GM18868 (cell line): ENCODE measurements around the gene NPR1.
"Not testable (repeated sequence)": the region's sequence is repeated elsewhere in the genome, so short reads cannot be mapped to it uniquely, and the experiment has no call there.

Experiments used
- ATAC-seq: cut with Tn5 transposase; IDR thresholded peaks from one replicate; pipeline ENCODE4 v1.9.1; 2021; ENCODE audit warnings: mild to moderate bottlenecking, moderate library complexity; ENCODE audit not compliant: unreplicated experiment

Gene NPR1

GRCh38 chr1:153649137-153649862, 29.2 kb upstream of the NPR1 start:
- ATAC-seq: no peak

DNA sequence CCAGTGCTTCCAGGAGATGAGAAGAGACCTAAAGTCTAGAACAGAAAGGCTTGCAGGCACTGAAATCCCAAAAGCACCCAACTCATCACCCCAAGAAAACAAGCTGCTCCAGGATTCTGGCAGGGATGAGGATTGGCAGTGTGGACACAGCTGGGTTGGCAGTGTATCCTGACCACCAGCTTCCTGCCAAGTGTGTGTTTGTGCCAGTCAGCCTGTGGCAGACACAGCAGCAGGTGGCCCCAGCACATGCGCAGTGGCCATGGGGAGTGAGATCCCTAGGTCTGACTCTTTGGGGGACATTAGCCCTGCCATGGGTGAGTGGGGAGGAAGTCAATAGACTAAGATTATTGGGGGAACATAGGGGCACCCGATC, 28.6 kb upstream of the NPR1 start:
- no peak for ATAC-seq

DNA sequence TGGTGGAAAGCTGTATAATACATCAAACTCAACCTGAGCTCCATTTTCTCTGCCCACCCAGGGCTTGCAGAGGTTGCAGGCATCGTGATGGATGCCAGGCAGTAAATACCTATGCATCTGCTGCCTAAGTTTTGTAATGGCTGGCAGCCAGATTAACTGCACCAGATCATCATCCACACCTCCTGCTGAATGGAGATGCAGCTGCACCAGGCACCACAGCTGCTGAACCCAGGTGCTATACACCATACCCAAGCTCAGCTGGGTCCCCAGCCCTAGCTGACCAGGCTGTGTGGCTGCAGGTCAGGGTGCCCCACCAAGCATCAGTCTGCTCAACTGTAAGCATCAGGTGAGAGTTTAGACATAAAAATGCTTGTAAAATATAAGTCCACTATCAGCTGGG, 26.7 kb upstream of the NPR1 start:
- no peak for ATAC-seq

DNA sequence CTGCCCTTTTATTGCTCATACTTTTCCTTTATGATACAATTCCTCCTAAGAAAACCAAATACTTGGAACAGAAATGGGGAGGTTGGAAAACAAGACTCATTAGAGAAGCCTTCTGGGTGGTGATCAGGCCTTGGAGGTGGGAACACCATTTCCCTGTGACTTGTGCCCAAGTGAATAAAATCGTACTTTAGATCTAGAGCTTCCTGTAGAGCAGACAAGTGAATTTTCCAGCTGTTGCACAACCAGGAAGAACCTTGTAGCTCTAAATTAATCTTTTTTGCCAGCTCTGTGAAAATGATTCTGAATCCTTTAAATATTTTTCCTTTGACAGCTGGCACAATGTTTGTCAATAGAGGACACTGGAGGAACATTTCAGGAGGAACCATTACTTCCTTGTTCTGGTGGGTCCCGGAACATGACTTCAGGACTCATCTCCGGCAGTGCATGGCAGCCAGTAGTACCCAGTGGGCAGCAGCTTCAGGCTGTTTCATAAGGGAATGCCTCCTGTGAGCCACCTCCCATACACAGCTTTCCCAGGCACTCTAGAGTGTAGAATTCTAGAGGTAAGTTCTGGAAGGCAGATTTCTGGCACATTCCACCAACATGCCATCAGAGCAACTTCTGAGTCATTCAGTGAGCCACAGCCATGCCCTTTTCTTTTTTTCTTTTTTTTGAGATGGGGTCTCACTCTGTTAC, 25.5 kb upstream of the NPR1 start:
- no peak for ATAC-seq

DNA sequence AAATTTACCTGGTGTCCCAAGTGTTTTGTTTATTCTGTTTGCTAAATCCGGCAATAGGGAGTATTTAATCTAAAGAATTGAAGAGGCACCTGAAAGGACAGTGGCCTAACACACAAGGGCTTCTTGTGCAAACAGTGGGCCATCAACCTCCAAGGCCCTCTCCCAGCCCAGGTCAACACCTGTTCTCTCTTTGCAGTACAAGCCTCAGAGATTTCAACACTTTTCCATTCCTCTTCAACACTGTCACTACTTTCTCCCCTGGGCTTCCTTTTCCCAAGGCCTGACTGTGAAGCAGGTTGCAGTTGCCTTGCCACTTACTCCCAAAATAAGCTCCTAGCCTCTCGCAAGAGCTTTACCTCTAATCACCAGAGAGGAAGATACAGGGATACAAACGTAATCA, 23.2 kb upstream of the NPR1 start:
- ATAC-seq: no peak

GRCh38 chr1:153658400-153659174, 19.9 kb upstream of the NPR1 start, which contains the start of gene SNAPIN:
Gene SNAPIN, plus strand, starts transcription at chr1:153658703. Its CDS starts 41 bp downstream, at chr1:153658744.
- ATAC-seq: peak; percentile 94

DNA sequence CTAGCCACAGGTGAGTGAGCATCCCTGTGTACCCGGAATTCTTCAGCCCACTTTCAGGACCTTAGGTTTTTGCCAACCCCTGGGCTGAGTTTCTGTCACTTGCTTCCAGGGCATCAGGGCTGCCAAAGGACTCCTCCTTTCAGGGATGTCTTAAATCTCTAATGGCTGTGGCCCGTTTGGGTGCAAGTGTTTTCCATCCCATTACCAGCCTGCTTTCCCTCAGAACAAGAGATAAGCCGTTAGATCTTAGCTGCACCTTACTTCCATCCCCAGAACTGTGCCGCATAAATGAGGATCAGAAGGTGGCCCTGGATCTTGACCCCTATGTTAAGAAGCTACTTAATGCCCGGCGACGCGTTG, 19.3 kb upstream of the NPR1 start:
- ATAC-seq: no peak

DNA sequence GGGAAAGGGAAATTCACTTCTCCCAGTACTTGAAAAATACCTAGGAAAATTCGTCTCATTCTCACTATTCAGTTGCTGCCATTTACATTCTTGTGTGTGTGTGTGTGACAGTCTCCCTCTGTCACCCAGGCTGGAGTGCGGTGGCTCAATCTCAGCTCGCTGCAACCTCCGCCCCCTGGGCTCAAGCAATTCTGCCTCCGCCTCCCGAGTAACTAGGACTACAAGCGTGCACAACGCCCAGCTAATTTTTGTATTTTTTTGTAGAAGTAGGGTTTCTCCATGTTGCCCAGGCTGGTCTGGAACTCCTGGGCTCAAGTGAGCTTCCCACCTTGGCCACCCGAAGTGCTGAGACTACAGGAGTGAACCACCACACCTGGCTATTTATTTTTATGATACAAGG, 18.8 kb upstream of the NPR1 start:
- ATAC-seq: no peak

- no peak for ATAC-seq
These were observed 17.3 kb upstream of the NPR1 start for GRCh38 chr1:153661111-153661708.

DNA sequence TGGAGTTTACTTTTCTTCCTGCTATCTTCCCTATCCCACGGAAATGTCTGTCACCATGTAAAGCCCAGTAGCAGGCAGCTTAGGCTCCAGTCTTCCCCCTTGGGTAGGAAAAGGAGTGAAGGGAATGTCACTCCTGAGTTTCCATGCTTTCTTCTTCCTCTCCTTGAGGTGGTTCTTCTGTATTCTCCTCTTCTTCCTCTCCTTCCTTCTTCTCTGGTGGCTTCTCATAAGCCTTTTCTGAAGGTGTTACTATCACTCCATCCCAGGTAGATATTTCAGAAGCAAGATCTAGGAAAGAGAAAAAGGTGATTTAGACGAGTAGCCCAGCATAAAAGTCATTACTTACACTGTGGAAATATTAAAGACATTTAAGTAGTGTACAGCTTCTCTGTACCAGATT, 16.2 kb upstream of the NPR1 start:
- ATAC-seq: no peak

DNA sequence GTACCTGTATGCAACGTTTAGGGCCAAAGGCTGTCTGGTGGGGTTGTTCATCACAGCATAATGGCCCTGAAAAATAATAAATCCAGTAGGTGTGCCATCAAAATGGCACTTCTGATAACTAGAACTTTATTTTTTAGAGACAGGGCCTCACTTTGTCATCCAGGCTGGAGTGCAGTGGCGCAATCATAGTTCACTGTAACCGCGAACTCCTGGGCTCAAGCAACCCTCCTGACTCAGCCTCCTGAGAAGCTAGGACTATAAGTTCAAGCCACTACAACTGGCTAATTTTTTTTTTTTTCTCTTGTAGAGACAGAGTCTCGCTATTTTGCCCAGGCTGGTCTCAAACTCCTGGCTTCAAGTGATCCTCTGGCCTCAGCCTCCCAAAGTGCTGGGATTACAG, 15.3 kb upstream of the NPR1 start:
- no peak for ATAC-seq

GRCh38 chr1:153667439-153667838, 11.0 kb upstream of the NPR1 start:
- no peak for ATAC-seq

GRCh38 chr1:153668672-153669071, 9.8 kb upstream of the NPR1 start:
- ATAC-seq: not testable (repeated sequence)

- ATAC-seq: no peak
These were observed 8.9 kb upstream of the NPR1 start for GRCh38 chr1:153669606-153670005.

DNA sequence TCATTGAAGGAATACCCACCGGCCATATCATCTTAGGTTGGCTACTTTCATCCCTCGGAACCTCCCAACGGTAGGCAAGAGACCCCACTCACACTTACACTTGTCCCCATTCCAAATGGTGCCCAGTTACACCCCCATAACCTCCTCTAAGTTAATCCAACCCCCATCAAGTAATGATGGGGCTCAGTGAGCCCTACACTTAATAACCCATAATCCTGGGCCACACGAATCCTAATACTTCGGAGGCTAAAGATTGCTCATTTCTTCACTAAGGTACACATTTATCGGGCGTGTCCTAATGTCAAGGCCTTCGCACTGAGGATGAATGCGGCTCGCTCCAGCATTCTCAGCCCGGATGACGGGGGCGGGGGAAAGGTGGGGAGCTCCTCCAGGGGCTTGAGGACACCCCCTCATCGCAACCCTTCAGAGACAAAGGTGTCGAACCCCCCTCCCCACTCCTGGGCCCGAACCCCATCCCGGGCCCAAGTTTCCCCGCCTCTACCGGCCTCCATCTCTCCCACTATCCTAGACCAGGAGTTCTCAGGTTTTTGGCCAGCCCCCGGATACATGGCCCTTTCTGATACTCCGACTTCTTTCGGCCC, 8.1 kb upstream of the NPR1 start:
- no peak for ATAC-seq

DNA sequence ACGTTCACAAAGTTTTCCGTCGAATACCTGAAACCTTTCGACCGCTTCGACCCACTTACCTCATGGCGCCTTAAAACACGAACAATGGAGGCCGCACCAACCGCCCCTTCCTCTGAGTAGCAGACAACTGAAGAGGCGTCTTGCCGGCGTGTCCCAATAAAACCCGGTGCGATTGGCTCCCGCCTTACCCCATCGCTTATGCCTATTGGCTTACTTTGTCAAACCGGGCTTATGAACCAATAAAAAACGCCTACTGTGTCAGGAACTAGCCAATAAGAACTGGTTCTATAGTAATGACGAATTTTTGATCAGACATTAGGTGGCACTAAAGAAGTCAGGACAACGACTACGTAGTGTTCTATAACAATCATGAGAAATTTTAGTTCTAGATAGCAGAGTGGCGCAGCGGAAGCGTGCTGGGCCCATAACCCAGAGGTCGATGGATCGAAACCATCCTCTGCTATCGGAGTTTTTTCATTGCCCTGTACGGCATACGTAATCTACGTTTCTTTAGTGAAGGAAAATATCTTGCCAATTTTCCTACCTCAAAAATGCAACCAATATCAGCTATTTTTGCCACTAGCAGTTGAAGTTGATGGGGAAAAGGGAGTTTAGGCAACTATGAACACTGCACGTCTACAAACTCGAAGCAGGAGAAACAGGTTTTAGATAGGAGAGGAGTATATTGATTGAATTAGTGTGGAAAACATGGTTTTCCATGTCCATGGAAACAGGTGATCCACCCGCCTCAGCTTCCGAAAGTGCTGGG, 7.4 kb upstream of the NPR1 start, which contains the start of gene ILF2:
Gene ILF2 (minus strand): TSS at position 135 of the 769 bp plus-strand sequence. CDS start 71 bp downstream, at position 64.
- peak; percentile 92 for ATAC-seq

GRCh38 chr1:153671628-153672353, 6.7 kb upstream of the NPR1 start:
- ATAC-seq: peak; percentile 13

DNA sequence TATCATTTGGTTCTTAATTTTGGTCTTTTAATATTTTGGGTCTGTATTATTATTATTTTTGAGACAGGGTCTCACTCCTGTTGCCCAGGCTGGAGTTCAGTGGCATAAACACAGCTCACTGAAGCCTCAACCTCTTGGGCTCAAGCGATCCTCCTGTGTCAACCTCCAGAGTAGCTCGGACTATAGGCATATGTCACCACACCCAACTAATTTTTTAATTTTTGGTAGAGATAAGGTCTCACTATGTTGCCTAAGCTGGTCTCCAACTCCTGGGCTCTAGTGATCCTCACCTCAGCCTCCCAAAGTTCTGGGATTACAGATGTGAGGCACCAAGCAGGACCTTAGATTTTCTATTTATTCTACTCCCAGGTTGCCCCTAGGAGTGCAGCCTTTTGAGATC, 5.0 kb upstream of the NPR1 start:
- ATAC-seq: no peak

DNA sequence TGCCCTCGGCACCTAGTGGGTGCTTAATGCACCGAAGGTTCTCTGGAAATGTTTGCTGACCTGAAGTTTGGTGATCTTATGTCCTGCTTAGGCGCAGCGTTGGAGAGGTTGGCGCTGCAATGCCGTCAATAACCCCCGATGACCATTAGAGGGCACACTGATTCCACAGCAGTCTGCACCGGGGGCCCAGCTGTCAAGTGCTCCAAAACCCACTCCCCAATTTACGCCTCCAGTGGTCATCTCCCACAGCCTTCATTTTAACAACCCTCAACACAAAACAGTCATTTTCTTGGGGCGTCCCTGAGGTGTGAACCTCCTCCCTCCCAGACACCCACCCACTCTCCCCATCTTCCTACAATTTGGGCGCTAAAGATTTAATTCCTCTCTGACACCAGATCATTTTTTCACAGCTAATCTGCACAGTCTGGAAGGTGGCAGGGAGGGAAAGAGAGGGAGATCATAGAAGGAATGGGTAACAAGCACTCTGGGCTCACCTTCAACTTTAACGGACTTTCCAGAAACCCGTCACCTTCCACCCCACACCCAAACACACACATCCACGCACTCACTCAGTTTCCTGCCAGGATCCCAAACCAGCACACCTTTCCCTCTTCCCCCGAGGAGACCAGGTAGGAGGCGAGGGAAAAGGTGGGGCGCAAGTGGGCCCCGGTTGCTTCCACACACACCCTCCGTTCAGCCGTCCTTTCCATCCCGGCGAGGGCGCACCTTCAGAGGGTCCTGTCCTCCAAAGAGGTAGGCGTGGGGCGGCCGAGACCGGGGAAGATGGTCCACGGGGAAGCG, 570 bp upstream of the NPR1 start:
- ATAC-seq: no peak
